BE2C (cell line): Measurements from ENCODE around the gene MBNL1.

Experiments used
- DNase-seq: peaks from one replicate; pipeline ENCODE4 v3.0.0-alpha.2; 2020
- H3K27me3 ChIP-seq: fragments of 250-450 bp; sonication (Bioruptor Pico); 2 replicates; pipeline ENCODE4 v1.5.1; 2020; ENCODE audit warnings: mild to moderate bottlenecking
- H3K36me3 ChIP-seq: fragments of 250-450 bp; sonication (Bioruptor Pico); 2 replicates; pipeline ENCODE4 v1.5.1; 2020; ENCODE audit warnings: mild to moderate bottlenecking
- H3K4me1 ChIP-seq: fragments of 250-450 bp; sonication (Bioruptor Pico); 2 replicates; pipeline ENCODE4 v1.5.1; 2020
- H3K4me3 ChIP-seq: 2 replicates; pipeline ENCODE4 v1.5.1; 2011; ENCODE audit warnings: low read depth, low read length
- H3K9me3 ChIP-seq: fragments of 250-450 bp; sonication (Bioruptor Pico); 2 replicates; pipeline ENCODE4 v1.5.1; 2020
- TF ChIP-seq, protein P1 (sequence below): IDR thresholded peaks from 2 replicates; pipeline ENCODE4 v1.5.1; 2012; ENCODE audit warnings: mild to moderate bottlenecking, low read depth, low read length

MBNL1 gene

DNA sequence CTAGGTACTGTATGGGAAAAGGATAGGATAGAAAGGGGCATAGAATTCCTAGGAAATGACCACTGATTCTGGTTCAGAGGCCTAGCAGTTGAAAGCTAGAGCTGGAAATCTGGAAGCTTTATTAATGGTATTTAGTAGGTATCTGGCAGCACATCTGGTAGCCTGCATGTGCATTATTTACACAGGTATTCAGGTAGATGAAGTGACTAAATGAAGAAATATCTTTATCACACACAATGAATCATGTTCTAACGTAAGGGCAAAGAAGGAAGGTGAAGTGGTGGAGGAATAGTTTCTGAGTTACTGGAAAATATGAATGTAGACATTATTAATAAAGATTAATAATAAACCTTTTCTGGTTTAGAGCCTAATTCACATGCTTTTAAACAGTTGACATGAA, 119.9 kb downstream of the MBNL1 start:
- no peak for DNase-seq
- Histone ChIP-seq H3K9me3 (no peaks in the 10 kb centered on the region), H3K27me3 (no peaks in the 10 kb centered on the region), H3K4me1 (peaks cover 4% of the 10 kb centered on the region), H3K4me3 (no peak overlapping the region), H3K36me3 (no peaks in the 10 kb centered on the region)
- TF ChIP-seq, protein P1, sequence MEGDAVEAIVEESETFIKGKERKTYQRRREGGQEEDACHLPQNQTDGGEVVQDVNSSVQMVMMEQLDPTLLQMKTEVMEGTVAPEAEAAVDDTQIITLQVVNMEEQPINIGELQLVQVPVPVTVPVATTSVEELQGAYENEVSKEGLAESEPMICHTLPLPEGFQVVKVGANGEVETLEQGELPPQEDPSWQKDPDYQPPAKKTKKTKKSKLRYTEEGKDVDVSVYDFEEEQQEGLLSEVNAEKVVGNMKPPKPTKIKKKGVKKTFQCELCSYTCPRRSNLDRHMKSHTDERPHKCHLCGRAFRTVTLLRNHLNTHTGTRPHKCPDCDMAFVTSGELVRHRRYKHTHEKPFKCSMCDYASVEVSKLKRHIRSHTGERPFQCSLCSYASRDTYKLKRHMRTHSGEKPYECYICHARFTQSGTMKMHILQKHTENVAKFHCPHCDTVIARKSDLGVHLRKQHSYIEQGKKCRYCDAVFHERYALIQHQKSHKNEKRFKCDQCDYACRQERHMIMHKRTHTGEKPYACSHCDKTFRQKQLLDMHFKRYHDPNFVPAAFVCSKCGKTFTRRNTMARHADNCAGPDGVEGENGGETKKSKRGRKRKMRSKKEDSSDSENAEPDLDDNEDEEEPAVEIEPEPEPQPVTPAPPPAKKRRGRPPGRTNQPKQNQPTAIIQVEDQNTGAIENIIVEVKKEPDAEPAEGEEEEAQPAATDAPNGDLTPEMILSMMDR = no peak

DNA sequence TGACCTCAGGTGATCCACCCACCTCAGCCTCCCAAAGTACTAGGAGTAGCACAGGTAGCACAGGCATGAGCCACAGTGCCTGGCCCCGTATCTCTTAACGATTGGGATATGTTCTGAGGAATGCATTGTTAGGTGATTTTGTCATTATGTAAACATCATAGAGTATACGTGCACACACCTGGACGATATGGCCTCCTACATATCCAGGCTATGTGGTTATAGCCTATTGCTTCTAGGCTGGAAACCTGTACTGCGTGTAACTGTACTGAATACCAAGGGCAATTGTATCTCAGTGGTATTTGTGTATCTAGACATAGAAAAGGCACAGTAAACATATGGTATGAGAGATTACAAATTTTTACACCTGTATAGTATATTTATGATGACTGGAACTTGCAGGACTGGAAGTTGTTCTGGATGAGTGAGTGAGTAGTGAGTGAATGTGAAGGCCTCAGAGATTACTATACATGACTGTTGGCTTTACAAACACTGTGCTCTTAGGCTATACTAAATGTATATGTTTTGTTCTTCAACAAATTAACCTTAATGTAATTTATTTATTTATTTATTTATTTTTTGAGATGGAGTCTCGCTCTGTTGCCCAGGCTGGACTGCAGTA, 120.7 kb downstream of the MBNL1 start:
- DNase-seq = no peak
- Histone ChIP-seq H3K27me3 (no peaks in the 10 kb centered on the region), H3K4me3 (no peak overlapping the region), H3K9me3 (no peaks in the 10 kb centered on the region), H3K4me1 (peaks cover 4% of the 10 kb centered on the region), H3K36me3 (no peaks in the 10 kb centered on the region)
- TF ChIP-seq, protein P1 = no peak

DNA sequence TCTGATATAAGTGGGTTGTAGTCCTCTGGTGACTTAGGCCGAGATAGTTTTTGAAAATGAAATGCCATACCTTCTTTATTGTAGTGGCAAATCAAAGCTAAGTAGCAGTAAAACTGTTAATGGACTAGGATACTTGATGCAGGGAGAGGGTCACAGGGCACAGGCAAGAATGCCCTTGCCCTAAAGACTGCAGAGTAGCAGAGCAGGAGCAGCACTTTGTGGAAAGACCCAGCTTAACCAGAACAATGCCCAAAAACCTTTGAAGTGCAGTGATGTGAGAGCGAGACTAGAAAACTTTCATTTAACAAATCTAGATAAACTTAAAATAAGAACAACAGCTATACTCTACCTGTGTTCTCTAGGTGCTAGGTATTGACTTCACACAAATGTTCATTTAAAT, 121.9 kb downstream of the MBNL1 start:
- DNase-seq = no peak
- Histone ChIP-seq H3K4me3 (no peak overlapping the region), H3K27me3 (no peaks in the 10 kb centered on the region), H3K9me3 (no peaks in the 10 kb centered on the region), H3K36me3 (no peaks in the 10 kb centered on the region), H3K4me1 (peaks cover 4% of the 10 kb centered on the region)
- TF ChIP-seq, protein P1 = no peak

DNA sequence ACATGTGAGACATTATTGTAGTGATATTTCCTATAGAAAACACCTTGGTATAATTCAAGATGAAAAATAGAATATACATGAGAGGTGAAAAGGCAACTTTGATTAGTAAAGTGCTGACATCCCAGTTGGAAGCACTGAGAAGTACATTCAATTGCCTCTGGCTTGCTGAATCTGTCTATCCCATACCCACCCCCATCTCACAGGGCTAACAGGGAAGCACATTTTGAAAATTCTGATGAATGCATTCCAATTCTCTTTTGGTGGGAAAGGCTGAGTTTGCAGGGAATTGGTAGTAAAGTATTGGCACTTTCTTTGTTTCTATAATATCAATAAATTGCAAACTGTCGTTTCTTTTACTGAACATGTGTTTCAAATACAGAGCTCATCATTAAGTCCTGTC, 122.9 kb downstream of the MBNL1 start:
- H3K4me1 ChIP-seq = peaks cover 4% of the 10 kb centered on the region
- DNase-seq = no peak
- no peaks in the 10 kb centered on the region for H3K9me3 ChIP-seq
- H3K36me3 ChIP-seq = no peaks in the 10 kb centered on the region; the same call in 1 of the 2 replicates
- H3K27me3 ChIP-seq = no peaks in the 10 kb centered on the region
- TF ChIP-seq, protein P1 = no peak
- H3K4me3 ChIP-seq = no peak overlapping the region

DNA sequence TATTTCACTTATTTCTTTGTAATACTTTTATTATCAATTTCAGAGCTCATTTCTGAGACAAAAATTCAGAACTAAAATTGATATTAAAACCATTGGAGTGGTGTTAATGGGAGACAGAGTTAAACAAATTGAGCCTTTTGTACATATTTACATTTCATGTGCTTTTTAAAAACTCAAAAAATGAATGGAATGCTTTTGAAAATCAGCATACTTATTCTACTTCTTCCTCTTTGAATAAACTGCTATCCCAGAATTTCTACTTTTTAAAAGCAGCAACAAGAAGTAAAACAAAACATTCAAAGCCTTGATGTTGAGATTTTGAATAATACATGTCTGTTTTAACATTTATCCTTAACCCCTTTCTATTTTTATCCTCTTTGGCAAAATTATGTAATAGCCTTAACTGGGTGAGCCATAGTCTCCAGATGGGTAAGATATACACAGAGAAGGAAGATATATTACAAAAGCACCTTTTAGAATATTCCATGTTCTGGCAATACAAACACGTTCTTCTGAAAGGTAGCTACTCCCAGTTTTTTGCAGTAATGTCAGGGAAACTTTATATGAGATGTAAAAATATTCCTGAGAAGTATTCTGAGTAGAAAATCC, 123.6 kb downstream of the MBNL1 start:
- H3K4me1 ChIP-seq = peaks cover 4% of the 10 kb centered on the region
- H3K36me3 ChIP-seq = no peaks in the 10 kb centered on the region; the same call in 1 of the 2 replicates
- peaks cover 2% of the 10 kb centered on the region; the same call in 1 of the 2 replicates for H3K9me3 ChIP-seq
- no peak for DNase-seq
- H3K4me3 ChIP-seq = no peak overlapping the region
- H3K27me3 ChIP-seq = no peaks in the 10 kb centered on the region
- TF ChIP-seq, protein P1 = no peak

DNA sequence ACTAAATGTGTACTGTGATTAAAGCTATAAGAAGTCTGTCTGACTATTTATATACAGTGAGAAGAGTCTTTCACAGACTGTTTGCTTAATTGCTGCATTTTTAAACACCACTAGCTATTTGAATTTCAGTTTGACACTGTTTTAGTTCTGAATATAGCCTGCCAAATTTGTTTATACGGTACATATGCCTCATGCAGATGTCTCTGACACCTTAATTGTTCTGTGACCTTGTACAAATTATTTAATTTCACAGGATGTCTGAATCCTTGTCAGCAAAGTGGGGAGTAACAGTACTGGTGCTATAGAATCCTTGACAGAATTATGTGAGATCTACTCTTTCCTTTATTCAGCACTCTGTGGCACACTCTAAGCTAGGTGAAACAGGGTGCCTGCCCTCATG, 125.5 kb downstream of the MBNL1 start:
- Histone ChIP-seq H3K9me3 (peaks cover 3% of the 10 kb centered on the region; the same call in 1 of the 2 replicates), H3K27me3 (no peaks in the 10 kb centered on the region), H3K4me3 (no peak overlapping the region), H3K36me3 (no peaks in the 10 kb centered on the region; the same call in 1 of the 2 replicates), H3K4me1 (peaks cover 8% of the 10 kb centered on the region)
- TF ChIP-seq, protein P1 = no peak
- no peak for DNase-seq
